Ishikawa (cell line): Measurements from ENCODE around the gene PLCG1.

Source experiments
- CEBPB ChIP-seq: IDR thresholded peaks from 2 replicates; pipeline ENCODE4 v1.6.1; 2012
- CREB1 ChIP-seq: IDR thresholded peaks from 2 replicates; pipeline ENCODE4 v1.6.1; 2012; ENCODE audit warnings: low read depth
- EGR1 ChIP-seq: IDR thresholded peaks from 2 replicates; pipeline ENCODE4 v1.6.1; 2012
- EP300 ChIP-seq: IDR thresholded peaks from 2 replicates; pipeline ENCODE4 v1.6.1; 2012; ENCODE audit warnings: borderline replicate concordance
- FOXM1 ChIP-seq: IDR thresholded peaks from 2 replicates; pipeline ENCODE4 v1.6.1; 2012; ENCODE audit warnings: low read depth, borderline replicate concordance
- NFIC ChIP-seq: IDR thresholded peaks from 2 replicates; pipeline ENCODE4 v1.6.1; 2012
- RAD21 ChIP-seq: IDR thresholded peaks from 2 replicates; pipeline ENCODE4 v1.6.1; 2012; ENCODE audit warnings: low read depth
- TAF1 ChIP-seq: IDR thresholded peaks from 2 replicates; pipeline ENCODE4 v1.6.1; 2012; ENCODE audit warnings: low read depth, mild to moderate bottlenecking
- TCF12 ChIP-seq: IDR thresholded peaks from 2 replicates; pipeline ENCODE4 v1.6.1; 2012; ENCODE audit warnings: low read depth
- TEAD4 ChIP-seq: IDR thresholded peaks from 2 replicates; pipeline ENCODE4 v1.6.1; 2012
- YY1 ChIP-seq: IDR thresholded peaks from 2 replicates; pipeline ENCODE4 v1.6.1; 2012; ENCODE audit warnings: low read depth
- ZBTB7A ChIP-seq: IDR thresholded peaks from 2 replicates; pipeline ENCODE4 v1.6.1; 2012; ENCODE audit warnings: low read depth
- TF ChIP-seq, protein P1 (sequence below): IDR thresholded peaks from 2 replicates; pipeline ENCODE4 v1.6.1; 2012; ENCODE audit warnings: low read depth, mild to moderate bottlenecking
- TF ChIP-seq, protein P2 (sequence below): IDR thresholded peaks from 2 replicates; pipeline ENCODE4 v1.6.1; 2012
- TF ChIP-seq, protein P3 (sequence below): IDR thresholded peaks from 2 replicates; pipeline ENCODE4 v1.6.1; 2012

PLCG1 gene

DNA sequence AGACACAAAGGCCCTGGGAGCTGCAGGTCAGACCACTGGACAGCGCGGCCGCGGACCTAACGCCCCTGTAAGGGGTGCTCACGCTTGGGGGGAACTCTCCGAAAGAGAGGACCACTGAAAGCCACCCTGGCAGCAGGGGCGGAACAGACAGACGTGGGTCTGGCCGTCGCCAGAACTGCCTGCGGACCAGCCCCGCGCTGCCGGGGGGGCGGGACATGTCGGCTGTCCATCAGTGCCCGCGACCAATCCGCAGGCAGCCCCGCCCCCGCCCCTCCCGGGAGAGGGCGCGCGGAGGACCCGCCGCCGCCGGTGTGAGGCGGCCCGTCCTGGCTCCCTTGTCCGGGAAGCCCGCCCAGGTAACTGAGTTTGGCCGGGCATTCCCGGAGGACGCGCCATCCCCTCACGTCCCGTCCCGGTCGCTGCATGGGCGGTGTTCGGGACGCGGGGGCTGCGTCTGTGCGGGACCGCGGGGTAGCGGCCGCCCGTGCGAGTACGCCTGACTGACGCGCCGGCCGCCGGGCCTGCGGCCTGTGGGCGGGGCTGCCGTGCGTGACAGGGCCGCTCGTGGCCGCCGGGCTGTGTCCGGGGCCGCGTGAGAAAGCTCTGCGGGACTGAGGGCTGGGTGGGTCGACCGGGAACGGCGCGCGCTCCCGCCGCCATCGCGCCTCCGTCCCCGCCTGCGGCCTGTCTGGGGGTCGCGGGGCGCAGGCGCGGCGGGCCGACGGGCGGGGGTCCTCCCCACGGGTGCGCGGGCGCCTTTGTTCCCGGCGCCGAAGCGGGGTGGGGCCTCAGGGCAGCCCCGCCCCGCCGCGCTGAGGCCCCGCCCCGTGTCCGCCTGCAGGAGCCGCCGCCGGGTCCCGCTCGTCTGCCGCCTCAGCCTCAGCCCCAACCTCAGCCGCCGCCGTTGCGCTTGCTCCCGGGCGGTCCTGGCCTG, at the start of gene PLCG1:
Gene PLCG1, plus strand, starts transcription at position 864 of the 934 bp plus-strand sequence. CDS start 99 bp downstream, outside the sequence.
- TF ChIP-seq EGR1 (peak; percentile 23), TAF1 (peak; percentile 62; the same call in 1 of the 2 replicates), YY1 (peak; percentile 41; the same call in 1 of the 2 replicates)
- TF ChIP-seq, protein P1, sequence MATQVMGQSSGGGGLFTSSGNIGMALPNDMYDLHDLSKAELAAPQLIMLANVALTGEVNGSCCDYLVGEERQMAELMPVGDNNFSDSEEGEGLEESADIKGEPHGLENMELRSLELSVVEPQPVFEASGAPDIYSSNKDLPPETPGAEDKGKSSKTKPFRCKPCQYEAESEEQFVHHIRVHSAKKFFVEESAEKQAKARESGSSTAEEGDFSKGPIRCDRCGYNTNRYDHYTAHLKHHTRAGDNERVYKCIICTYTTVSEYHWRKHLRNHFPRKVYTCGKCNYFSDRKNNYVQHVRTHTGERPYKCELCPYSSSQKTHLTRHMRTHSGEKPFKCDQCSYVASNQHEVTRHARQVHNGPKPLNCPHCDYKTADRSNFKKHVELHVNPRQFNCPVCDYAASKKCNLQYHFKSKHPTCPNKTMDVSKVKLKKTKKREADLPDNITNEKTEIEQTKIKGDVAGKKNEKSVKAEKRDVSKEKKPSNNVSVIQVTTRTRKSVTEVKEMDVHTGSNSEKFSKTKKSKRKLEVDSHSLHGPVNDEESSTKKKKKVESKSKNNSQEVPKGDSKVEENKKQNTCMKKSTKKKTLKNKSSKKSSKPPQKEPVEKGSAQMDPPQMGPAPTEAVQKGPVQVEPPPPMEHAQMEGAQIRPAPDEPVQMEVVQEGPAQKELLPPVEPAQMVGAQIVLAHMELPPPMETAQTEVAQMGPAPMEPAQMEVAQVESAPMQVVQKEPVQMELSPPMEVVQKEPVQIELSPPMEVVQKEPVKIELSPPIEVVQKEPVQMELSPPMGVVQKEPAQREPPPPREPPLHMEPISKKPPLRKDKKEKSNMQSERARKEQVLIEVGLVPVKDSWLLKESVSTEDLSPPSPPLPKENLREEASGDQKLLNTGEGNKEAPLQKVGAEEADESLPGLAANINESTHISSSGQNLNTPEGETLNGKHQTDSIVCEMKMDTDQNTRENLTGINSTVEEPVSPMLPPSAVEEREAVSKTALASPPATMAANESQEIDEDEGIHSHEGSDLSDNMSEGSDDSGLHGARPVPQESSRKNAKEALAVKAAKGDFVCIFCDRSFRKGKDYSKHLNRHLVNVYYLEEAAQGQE: no peak
- TF ChIP-seq, protein P2, sequence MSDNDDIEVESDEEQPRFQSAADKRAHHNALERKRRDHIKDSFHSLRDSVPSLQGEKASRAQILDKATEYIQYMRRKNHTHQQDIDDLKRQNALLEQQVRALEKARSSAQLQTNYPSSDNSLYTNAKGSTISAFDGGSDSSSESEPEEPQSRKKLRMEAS: peak; percentile 62

DNA sequence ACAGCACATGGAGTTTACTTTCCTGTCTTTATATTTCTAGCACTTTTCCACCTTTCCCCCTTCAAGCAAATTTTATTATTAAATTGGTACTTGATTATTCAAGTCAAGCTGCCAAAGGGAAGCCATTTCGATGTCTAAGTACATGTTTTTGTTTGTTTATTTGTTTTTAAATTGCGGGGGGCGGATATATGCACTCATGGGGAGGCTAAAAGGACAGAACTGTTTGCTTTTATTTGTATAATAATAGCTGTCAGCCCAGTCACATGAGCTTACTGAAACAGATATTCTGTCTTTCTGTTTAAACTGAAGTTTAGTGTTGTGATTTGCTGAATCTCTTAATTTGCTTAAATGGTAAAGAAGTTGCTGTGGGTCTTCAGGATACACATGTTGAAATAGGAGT, 49.6 kb upstream of the PLCG1 start:
- TF ChIP-seq, protein P2: no peak
- no peak for TF ChIP-seq TEAD4

DNA sequence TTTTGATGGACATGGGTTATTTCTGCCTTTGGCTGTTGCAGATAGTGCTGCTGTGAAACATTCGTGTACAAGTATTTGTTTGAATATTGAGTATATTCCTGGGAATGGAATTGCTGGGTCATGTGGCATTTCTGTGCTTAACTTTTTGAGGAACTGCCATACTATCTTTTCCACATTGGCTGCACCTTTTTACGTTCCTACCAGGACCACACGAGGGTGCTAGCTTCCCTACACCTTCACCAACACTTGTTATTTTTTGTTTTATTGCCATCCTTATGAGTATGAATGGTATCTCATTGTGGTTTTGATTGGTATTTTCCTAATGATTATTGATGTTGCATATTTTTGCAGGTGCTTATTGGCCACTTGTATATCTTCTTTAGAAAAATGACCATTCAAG, 47.8 kb upstream of the PLCG1 start:
- TF ChIP-seq FOXM1: no peak

DNA sequence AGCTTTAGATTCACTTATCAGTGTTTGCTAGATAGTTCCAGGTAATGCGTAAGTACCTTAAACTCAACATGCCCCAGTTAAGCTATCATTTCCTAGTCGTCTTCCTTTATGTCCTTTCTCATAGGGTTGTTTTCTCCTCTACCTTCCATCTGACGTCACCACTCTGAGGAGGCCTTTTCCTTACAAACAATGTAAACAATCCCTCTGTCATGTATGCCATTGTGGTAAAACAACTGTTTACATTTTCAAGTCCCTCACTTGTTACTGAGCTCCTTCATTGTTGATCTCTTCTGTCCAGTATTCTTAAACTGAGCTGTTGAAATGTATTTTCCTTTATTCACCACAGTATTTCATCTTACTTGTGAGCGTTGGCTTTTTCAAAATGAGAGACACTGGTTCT, 45.4 kb upstream of the PLCG1 start:
- TF ChIP-seq RAD21 (no peak), TEAD4 (no peak), EGR1 (no peak), TAF1 (no peak), CREB1 (no peak), FOXM1 (no peak), YY1 (no peak), TCF12 (no peak)
- TF ChIP-seq, protein P3, sequence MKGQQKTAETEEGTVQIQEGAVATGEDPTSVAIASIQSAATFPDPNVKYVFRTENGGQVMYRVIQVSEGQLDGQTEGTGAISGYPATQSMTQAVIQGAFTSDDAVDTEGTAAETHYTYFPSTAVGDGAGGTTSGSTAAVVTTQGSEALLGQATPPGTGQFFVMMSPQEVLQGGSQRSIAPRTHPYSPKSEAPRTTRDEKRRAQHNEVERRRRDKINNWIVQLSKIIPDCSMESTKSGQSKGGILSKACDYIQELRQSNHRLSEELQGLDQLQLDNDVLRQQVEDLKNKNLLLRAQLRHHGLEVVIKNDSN: no peak
- TF ChIP-seq, protein P1: no peak

DNA sequence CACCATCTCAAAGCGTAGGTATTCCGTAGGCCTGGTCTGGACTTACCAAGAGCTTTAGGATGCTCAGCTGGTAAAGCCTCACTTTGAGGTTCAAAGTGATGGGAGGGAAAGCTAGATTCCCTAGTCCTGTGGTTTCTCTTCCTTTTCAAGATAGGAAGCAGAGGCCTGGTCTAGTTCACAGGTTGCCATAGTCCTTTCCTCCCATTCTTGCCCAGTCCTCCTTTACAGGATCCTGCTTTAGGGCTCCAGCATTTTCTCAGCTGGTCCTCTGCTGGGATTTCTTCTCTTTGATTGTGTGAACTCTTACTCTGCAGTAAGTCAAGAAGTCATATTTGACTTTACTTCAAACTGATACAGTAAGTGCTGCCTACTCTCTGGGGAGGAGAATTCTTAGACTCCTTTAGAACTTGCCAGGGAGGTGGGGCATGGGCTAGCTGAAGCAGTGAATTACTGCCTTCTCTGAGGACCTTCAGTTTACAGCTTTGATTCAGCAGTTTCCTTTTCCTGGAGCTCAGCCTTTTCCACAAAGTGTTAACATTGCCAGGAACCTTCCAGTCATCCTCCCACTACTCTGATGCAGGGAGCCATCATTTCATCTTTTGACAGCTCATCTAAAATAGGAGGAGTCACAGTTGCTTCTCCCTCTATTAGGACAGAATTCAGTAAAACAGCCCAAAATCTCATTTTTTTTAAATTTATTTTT, 42.8 kb upstream of the PLCG1 start:
- TF ChIP-seq TAF1 (no peak), TCF12 (no peak), CREB1 (no peak), YY1 (no peak), CEBPB (no peak), FOXM1 (no peak), NFIC (no peak), RAD21 (no peak), EP300 (no peak), ZBTB7A (no peak), TEAD4 (no peak), EGR1 (no peak)
- TF ChIP-seq, protein P1: no peak
- TF ChIP-seq, protein P3: no peak
- TF ChIP-seq, protein P2: no peak
